ENCODE results near the gene RNF220.

Gene RNF220

GRCh38 chr1:44436401-44437106 lies 31.5 kb downstream of the RNF220 start:
- no peak for FAIRE-seq

GRCh38 chr1:44437107-44437716 lies 32.2 kb downstream of the RNF220 start:
- no peak for FAIRE-seq

- no peak for FAIRE-seq
Observed at GRCh38 chr1:44442791-44443190, 37.7 kb downstream of the RNF220 start.

DNA sequence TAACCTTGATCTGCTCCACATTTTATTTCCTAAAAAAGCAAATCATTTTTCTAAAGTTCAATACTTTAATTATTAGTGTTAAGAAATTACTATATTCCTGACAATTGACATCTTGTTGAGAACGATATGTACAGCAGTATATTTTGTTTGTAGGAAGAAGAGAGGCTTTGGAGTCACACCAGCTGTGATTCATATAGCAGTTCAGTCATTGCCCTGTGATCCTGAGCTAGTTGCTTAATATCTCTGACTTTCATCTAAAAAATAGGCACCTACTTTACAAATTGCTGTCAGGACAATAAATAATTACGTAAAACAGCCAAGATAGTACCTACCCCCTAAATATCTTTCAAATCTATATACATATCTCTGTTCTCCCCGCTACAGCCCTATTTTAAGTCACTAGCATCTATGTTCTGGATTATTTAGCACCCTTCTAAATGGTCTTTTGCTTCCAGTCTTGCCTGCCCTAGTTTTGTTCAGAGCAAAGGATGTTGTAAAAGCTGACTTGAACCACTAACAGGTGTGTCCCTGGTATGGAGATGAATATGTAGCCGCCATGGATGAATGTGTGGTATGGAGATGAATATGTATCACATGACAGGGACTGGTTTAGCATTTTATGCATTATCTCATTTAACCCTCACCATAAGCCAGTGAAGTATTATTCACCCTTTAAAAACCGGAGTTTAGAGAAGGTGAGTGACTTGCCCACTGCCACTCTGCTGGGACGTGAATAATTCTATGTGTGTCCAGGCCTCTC lies 42.2 kb downstream of the RNF220 start:
- no peak for FAIRE-seq

DNA sequence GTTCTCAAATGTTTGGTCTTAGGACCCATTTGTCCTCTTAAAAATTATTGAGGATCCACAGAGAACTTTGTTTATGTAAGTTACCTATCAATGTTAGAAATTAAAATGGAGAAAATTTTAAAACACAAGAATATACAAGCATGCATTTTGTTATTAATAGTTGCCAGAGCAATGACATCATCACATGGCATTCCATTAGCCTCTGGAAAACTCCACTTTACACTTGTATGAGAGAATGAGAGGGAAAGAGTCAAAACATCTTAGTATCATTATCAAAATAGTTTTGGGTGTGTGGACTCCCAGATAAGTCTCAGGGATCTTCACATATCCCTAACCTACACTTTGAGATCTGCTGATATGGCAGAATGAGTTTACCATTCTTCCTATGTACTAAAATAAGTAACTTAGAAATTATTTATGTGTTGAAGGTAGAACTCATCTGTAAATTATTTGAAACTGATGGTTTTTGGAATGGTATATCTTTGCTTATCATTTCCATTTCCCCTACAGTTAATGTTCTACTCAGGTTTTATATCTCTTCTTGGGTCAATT lies 48.8 kb downstream of the RNF220 start:
- FAIRE-seq = no peak

DNA sequence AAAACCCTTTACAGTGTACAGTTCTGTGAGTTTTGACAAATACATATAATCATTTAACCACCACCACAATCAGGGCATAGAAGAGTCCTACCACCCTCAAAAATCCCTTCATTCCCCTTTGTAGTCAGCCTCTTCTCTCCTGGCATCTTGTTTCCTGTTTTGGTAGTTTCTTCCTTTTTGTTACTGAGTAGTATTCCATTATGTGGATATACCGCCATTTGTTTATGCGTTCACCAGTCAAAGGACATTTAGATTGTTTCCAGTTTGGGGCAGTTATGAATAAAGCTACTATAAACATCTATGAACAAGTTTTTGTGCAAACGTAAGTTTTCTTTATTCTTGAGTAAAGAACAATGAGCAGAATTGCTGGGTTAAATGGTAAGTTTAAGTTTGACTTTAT lies 49.6 kb downstream of the RNF220 start:
- no peak for FAIRE-seq

- no peak for FAIRE-seq
Observed at GRCh38 chr1:44460107-44460882, 55.2 kb downstream of the RNF220 start.

- FAIRE-seq = no peak
Observed at GRCh38 chr1:44464361-44464760, 59.3 kb downstream of the RNF220 start.

- no peak for FAIRE-seq
Observed at GRCh38 chr1:44467566-44467965, 62.5 kb downstream of the RNF220 start.

GRCh38 chr1:44471911-44472453 lies 66.9 kb downstream of the RNF220 start:
- no peak for FAIRE-seq

GRCh38 chr1:44472620-44473525 lies 67.8 kb downstream of the RNF220 start:
- no peak for FAIRE-seq

- no peak for FAIRE-seq
Observed at GRCh38 chr1:44476891-44477290, 71.8 kb downstream of the RNF220 start.

GRCh38 chr1:44481701-44482100 lies 76.6 kb downstream of the RNF220 start:
- FAIRE-seq = no peak

DNA sequence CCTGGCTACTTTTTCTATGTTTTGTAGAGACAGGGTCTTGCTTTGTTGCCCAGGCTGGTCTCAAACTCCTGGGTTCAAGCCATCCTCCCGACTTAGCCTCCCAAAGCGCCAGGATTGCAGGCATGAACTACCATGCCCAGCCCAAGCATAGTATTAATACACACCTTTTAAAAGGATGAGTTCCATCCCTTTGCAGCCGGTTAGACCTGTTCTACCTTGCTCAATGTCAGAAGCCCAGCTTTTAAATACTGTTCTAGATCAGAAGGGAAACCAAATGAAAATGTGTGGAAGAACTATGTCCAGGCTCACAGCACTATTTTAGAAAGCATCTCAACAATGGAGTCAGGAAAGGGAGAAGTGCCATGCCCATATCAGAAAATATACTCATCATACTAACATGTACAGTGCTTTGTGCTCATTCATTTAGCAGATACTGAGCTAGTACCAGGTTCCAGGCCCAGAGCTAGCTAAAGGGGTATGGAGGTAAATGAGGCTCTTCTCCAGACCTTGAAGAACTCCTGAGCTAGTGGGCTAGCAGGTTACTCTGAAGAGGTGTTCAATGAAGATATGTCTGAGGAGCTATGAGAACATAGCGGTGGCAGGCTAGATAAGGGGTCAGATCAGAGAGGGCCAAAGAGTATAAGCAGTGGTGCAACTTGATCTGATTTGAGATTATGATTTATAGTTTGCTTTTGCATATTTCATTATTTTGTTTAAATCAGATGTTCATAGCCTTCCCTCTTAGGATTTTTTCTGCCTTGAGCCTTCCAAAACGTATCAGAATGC lies 78.2 kb downstream of the RNF220 start:
- FAIRE-seq = no peak

DNA sequence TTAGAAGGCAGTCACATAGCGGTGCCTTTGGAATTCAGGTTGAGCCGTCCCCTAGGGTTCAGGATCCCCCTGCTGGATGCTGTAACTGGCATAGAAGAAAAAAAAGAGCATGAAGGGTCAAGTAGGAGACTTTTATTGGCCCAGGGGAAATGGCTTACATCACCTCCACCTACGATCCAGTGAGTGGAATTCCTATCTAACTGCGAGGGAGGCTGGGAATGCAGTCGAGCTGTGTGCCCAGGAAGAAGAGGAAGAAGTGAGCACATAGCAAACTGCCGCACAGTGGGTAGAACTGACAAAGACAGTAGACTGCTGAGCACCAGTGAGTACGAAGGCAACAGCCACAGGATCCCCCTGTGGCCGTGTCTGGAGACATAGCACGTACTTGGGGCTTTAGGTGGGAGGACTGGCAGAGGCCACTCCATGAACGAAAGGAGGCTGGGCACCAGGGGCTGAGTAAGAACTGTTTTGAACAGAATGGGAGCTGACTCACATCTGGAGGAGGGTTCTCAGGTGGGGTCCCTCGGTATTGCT lies 79.2 kb downstream of the RNF220 start:
- FAIRE-seq = no peak

DNA sequence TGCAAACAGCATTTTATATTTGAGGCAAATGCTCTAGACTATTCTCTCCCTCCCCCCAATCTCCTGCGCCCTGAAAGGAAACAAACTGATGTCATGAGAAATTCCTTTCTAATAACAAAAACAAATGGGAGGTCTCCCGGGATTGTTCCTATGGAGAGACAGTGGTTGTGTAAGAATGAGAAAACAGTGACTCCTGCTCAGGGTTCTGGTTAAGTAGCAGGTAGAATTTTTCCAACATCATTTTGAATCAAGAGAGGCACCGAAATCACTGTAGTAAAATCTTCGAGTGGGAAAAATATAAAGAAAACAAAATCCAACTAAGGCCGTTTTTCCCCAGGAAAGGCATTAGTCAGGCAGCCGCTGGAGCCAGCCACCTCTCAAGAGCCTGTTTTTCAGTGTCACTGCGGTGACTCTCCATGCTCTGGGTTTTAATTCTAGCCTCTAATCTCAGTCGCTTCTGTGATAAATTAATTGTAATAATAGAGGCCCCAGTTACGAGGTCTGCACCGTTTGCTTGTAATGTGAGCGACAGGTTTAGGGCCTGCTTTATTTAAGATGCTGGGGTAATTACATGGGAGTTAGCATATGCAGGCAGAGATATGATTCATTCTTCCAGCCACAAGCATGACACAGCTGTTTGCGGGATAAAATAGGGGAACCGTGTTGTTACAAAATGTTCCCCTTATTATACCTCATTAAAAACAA lies 80.3 kb downstream of the RNF220 start:
- FAIRE-seq = no peak

DNA sequence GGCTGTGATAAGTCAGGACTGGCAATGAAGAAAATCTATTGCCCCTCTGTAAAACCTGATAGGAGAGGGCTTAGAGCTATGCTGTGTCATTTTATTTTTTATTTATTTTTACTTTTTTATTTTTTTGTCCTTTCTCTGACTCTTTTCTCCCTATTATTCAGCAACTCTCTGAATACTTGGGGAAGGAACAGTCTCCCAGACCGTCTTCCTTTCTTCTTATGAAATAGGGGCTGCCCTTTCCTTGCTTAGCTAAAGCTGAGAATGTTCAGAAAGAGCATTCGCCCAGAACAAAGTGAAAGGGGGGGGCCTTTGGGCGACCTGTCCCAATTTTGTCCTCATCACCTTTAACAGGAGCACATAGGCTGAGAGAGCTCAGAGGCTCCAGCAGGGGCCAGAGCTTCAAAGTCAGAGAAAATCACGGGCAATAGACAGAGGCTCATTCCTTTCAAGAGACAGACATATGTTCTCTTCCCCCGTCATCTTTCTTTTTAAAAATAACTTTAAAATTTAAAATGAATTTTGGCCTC lies 80.9 kb downstream of the RNF220 start:
- no peak for FAIRE-seq

DNA sequence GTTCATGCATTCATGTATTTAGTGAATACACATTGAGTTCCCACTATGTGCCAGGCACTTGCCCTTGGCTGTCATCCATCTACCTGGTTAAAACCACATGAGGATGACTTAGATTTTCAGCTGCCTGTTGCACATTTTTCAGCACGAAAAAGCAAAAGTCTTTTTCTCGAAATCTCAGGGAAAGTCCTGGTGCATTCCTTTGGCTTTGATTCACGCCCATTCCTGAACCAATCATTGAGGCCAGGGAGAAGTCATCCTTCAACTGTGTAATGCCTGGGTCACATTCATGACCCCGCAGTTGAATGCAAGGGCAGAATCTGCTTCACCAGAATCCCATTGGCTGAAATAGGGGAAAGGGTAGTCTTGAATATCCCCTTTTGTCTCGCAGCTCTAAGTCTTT lies 84.4 kb downstream of the RNF220 start:
- FAIRE-seq = no peak

DNA sequence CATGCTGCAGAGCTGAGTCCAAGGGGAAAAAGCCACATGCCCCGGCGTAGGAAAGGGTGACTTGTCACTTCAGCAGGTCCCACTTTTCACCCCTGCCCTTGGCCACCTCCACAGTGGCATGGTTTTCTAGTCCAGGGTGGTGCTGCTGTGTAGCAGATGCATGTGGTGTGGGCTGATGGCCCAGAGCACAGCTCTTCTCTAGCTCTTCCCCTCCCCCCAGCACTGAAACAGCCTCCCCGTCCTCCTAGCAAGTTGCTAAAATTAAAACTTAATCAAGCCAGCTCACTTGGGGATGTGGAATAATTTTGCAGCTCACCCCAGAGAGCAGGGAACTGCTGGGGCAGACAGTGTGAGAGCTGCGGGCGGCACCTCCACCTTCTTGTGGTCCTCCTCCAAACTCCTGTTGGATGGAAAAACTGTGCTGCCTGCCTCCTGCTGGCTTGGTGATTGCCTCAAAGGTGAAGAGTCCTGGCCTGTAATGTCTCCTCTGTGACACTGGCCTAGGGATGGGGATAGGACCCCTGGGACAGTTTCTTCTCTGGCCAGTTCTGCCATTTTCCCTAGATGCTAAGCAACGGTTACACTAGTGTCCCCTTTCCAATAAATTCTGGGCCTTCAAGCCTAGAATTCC lies 91.6 kb downstream of the RNF220 start:
- FAIRE-seq = no peak

Measured in islet of Langerhans (tissue), 1 donor.